B cell (primary cell): ENCODE results near the gene ZNF575. TPM values are rescaled to one million over a fixed set of nuclear protein-coding genes. Genes with fewer than 3 reads are reported as not detected.

Experiments used
- ATAC-seq: fragments of 200-7000 bp; cut with Tn5 transposase; one replicate; pipeline ENCODE4 v1.10.0; 2021; ENCODE audit warnings: low read depth, mild to moderate bottlenecking, moderate number of reproducible peaks, moderate library complexity
- CTCF ChIA-PET: fragments of 350-600 bp; sonication (Branson Sonifier 250); formaldehyde crosslinking; loops from one replicate; lab custom pipeline; 2021; ENCODE audit warnings: antibody characterized with exemption, inconsistent platforms; lab: Charles Lee
- POLR2A ChIA-PET: fragments of 350-600 bp; sonication (Branson Sonifier 250); formaldehyde crosslinking; loops from one replicate; lab custom pipeline; 2021; ENCODE audit warnings: antibody characterized with exemption; lab: Charles Lee
- DNase-seq: peaks from one replicate; pipeline ENCODE4 v3.0.0; 2013
- H2AFZ ChIP-seq: 2 replicates; pipeline ENCODE4 v1.6.1; 2012; ENCODE audit warnings: mild to moderate bottlenecking, low read depth, low read length; ENCODE audit not compliant: insufficient read depth, poor library complexity, severe bottlenecking
- H3K27ac ChIP-seq, 2 donors: 1 replicate in 1 of 2; 2 replicates in 1 of 2; pipeline ENCODE4 v1.5.1; 2012 to 2013; ENCODE audit warnings: low read length in 2 of 2, mild to moderate bottlenecking in 2 of 2, moderate library complexity in 1 of 2
- H3K27me3 ChIP-seq, 4 experiments: fragments of 200-600 bp in 1 of 4; sonication (generic) in 1 of 4; replicated peaks in 1 of 4; 1 replicate in 2 of 4; 2 replicates in 2 of 4; pipeline versions ENCODE4 v1.6.1 to v1.7.0; 2013 to 2016; ENCODE audit warnings: low read length in 3 of 4, mild to moderate bottlenecking in 2 of 4, mixed read lengths in 1 of 4, moderate library complexity in 1 of 4; ENCODE audit not compliant: insufficient read depth in 4 of 4, control insufficient read depth in 3 of 4; ENCODE audit errors: control extremely low read depth in 1 of 4
- H3K36me3 ChIP-seq, 2 experiments: replicated peaks in 1 of 2; 1 replicate in 1 of 2; 2 replicates in 1 of 2; pipeline versions ENCODE4 v1.6.1 to v1.7.1; 2013; ENCODE audit warnings: low read length in 1 of 2; ENCODE audit not compliant: insufficient read depth in 2 of 2, control insufficient read depth in 1 of 2; ENCODE audit errors: control extremely low read depth in 1 of 2, extremely low read depth in 1 of 2
- H3K4me1 ChIP-seq, 2 donors: fragments of 200-600 bp in 1 of 2; sonication (generic) in 1 of 2; 1 replicate in 1 of 2; 2 replicates in 1 of 2; pipeline versions ENCODE4 v1.5.1 to v1.6.1; 2013 to 2017; ENCODE audit warnings: low read length in 2 of 2; ENCODE audit not compliant: control insufficient read depth in 2 of 2, insufficient read depth in 2 of 2
- H3K4me2 ChIP-seq: replicated peaks from 2 replicates; pipeline ENCODE3; 2012; ENCODE audit warnings: mild to moderate bottlenecking, low read depth, low read length; ENCODE audit not compliant: poor library complexity, severe bottlenecking
- H3K4me3 ChIP-seq, 5 experiments: fragments of 200-600 bp in 1 of 5; sonication (generic) in 1 of 5; 1 replicate in 3 of 5; 2 replicates in 2 of 5; pipeline versions ENCODE4 v1.5.1 to v1.7.0; 2011 to 2016; ENCODE audit warnings: low read length in 4 of 5, mild to moderate bottlenecking in 4 of 5, low read depth in 2 of 5, control low read depth in 1 of 5, moderate library complexity in 1 of 5; ENCODE audit not compliant: insufficient read depth in 1 of 5; ENCODE audit errors: control extremely low read depth in 1 of 5, extremely low read depth in 1 of 5
- H3K79me2 ChIP-seq: fragments of 200-600 bp; sonication (generic); one replicate; pipeline ENCODE4 v1.6.0; 2016; ENCODE audit warnings: low read length; ENCODE audit not compliant: control insufficient read depth, insufficient read depth
- H3K9ac ChIP-seq: fragments of 200-600 bp; sonication (generic); 2 replicates; pipeline ENCODE4 v1.6.1; 2017; ENCODE audit warnings: mild to moderate bottlenecking, low read length, moderate library complexity
- H3K9me3 ChIP-seq, 3 donors: one replicate each; pipeline versions ENCODE4 v1.6.1 to v1.7.1; 2013; ENCODE audit warnings: low read length in 2 of 3; ENCODE audit not compliant: control insufficient read depth in 2 of 3, insufficient read depth in 1 of 3; ENCODE audit errors: control extremely low read depth in 1 of 3
- H4K20me1 ChIP-seq: 2 replicates; pipeline ENCODE4 v1.6.0; 2012; ENCODE audit warnings: mild to moderate bottlenecking, low read length; ENCODE audit not compliant: insufficient read depth, control insufficient read depth, poor library complexity, severe bottlenecking
- H3K27ac Mint-ChIP-seq: one replicate; pipeline ENCODE4 v1.8.0; 2021; ENCODE audit warnings: mixed read lengths
- H3K27me3 Mint-ChIP-seq: one replicate; pipeline ENCODE4 v1.8.0; 2021; ENCODE audit warnings: mixed read lengths
- H3K4me1 Mint-ChIP-seq: one replicate; pipeline ENCODE4 v1.8.0; 2021; ENCODE audit warnings: mixed read lengths
- H3K4me3 Mint-ChIP-seq: one replicate; pipeline ENCODE4 v1.8.0; 2021; ENCODE audit warnings: mixed read lengths
- H3K9me3 Mint-ChIP-seq: one replicate; pipeline ENCODE4 v1.8.0; 2022; ENCODE audit warnings: mixed read lengths; ENCODE audit not compliant: insufficient read depth
- EZH2 ChIP-seq: IDR thresholded peaks from 2 replicates; pipeline ENCODE4 v1.6.1; 2012; ENCODE audit warnings: borderline replicate concordance, low read depth, mild to moderate bottlenecking, moderate library complexity, low read length; ENCODE audit not compliant: insufficient read depth, poor library complexity, severe bottlenecking
- WGBS: methylation state at CpG from one replicate; pipeline ENCODE4 v1.1.5; 2013; ENCODE audit warnings: missing lambda C conversion rate; ENCODE audit not compliant: insufficient coverage; 5-methylcytosine and 5-hydroxymethylcytosine counted together
- intact Hi-C: fragments of 100-400 bp; cut with micrococcal nuclease; formaldehyde crosslinking; loops from one replicate; pipeline ENCODE4 v1.10.0; 2022
- polyA plus RNA-seq: library from polyadenylated mRNA; depleted of rRNA; stranded (reverse); fragments of >200 nt; gene quantifications from 2 replicates; pipeline ENCODE4 v1.2.3, GENCODE V29; 2012
- total RNA-seq, 2 donors: library from RNA; stranded (reverse); fragments of 120-200 nt in 1 of 2; gene quantifications; 1 replicate in 1 of 2; 2 replicates in 1 of 2; pipeline versions ENCODE4 v1.2.3 to v1.2.4, GENCODE V29; 2013 to 2022
- TF ChIP-seq, protein P1 (sequence below): fragments of 200-600 bp; IDR thresholded peaks from one replicate; pipeline ENCODE4 v1.8.0; 2022; ENCODE audit warnings: antibody characterized with exemption, mild to moderate bottlenecking

The ZNF575 gene
- total and polyA plus RNA-seq, 2 donors (not counting 1 experiment from before 2014, with no cell fraction given) = 2.3 to 4.0 TPM

GRCh38 chr19:43575955-43576878 is 43.2 kb downstream of the ZNF575 start:
- peak overlapping the region; percentile 59 for H2AFZ ChIP-seq

More at GRCh38 chr19:43575955-43576878, 43.2 kb downstream of the ZNF575 start:
- Histone ChIP-seq H3K4me3 (peak overlapping the region; percentile 38 to 98 (median 82)), H3K36me3 (peaks cover 0 to 10% of the 10 kb centered on the region in 2 experiments), H3K9ac (peak overlapping the region; percentile 57), H3K79me2 (peaks cover 32% of the 10 kb centered on the region), H3K27me3 (no peaks in the 10 kb centered on the region), H4K20me1 (no peaks in the 10 kb centered on the region), H3K4me1 (peaks cover 16 to 37% of the 10 kb centered on the region in 2 donors), H3K9me3 (no peaks in the 10 kb centered on the region), H3K27ac (peak overlapping the region; percentile 38 to 63), H3K4me2 (peak overlapping the region; percentile 84)
- no peak for TF ChIP-seq EZH2
- TF ChIP-seq, protein P1, sequence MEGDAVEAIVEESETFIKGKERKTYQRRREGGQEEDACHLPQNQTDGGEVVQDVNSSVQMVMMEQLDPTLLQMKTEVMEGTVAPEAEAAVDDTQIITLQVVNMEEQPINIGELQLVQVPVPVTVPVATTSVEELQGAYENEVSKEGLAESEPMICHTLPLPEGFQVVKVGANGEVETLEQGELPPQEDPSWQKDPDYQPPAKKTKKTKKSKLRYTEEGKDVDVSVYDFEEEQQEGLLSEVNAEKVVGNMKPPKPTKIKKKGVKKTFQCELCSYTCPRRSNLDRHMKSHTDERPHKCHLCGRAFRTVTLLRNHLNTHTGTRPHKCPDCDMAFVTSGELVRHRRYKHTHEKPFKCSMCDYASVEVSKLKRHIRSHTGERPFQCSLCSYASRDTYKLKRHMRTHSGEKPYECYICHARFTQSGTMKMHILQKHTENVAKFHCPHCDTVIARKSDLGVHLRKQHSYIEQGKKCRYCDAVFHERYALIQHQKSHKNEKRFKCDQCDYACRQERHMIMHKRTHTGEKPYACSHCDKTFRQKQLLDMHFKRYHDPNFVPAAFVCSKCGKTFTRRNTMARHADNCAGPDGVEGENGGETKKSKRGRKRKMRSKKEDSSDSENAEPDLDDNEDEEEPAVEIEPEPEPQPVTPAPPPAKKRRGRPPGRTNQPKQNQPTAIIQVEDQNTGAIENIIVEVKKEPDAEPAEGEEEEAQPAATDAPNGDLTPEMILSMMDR = no peak
- no peaks in the 10 kb centered on the region for H3K9me3 Mint-ChIP-seq
- peak overlapping the region; percentile 97 for H3K4me3 Mint-ChIP-seq
- POLR2A ChIA-PET = interaction anchor here (0.6 to 3.3 kb wide), 4 partner anchors 17 to 178 kb away, joined by 3 to 15 read pairs (median 8); partner anchors contain the start of genes IRGQ, ZNF575 and ZNF576
- H3K27me3 Mint-ChIP-seq = no peaks in the 10 kb centered on the region
- H3K4me1 Mint-ChIP-seq = peaks cover 35% of the 10 kb centered on the region
- ATAC-seq (peak; percentile 5), DNase-seq (no peak)
- WGBS = 79% methylated on average over 29 of the region's 37 CpGs
- H3K27ac Mint-ChIP-seq = peak overlapping the region; percentile 78
- intact Hi-C loops = loop anchor here (1.0 kb wide), 5 partner anchors 13 to 206 kb away; partner anchors contain the start of genes IRGQ, ZNF428, ZNF575 and ZNF576
- CTCF ChIA-PET = interaction anchor here (1.6 to 3.2 kb wide), 2 partner anchors 21 to 129 kb away, joined by 6 to 20 read pairs; no protein-coding TSS in a partner anchor
